HepG2 (cell line): ENCODE results near the gene UBL7. TPM values are rescaled to one million over a fixed set of nuclear protein-coding genes. Genes with fewer than 3 reads are reported as not detected.
A peak's percentile ranks its signal among the peaks of the same experiment; 100 is the strongest.

Source experiments
- AFF4 ChIP-seq: sonication (generic); formaldehyde crosslinking; IDR thresholded peaks from 2 replicates; pipeline ENCODE4 v1.4.0; 2020; ENCODE audit warnings: missing genetic modification reagents
- CCDC6 ChIP-seq: sonication (generic); formaldehyde crosslinking; IDR thresholded peaks from 2 replicates; pipeline ENCODE4 v1.8.1; 2022; ENCODE audit warnings: mild to moderate bottlenecking, missing genetic modification reagents, moderate library complexity
- ETV5 ChIP-seq: IDR thresholded peaks from 2 replicates; pipeline ENCODE4 v1.6.1; 2018; ENCODE audit warnings: missing biosample characterization, missing genetic modification reagents, inconsistent platforms, borderline replicate concordance
- FOXP1 ChIP-seq, 2 experiments: fragments of 450-650 bp in 1 of 2; IDR thresholded peaks; 2 replicates each; pipeline ENCODE4 v1.6.1; 2017 to 2018; ENCODE audit warnings: antibody characterized with exemption in 1 of 2
- MIER3 ChIP-seq: IDR thresholded peaks from 2 replicates; pipeline ENCODE4 v1.6.1; 2016; ENCODE audit warnings: missing compliant biosample characterization, borderline replicate concordance
- RCOR2 ChIP-seq: IDR thresholded peaks from 2 replicates; pipeline ENCODE4 v1.6.1; 2016; ENCODE audit warnings: missing biosample characterization, missing genetic modification reagents
- ZBED4 ChIP-seq: sonication (generic); formaldehyde crosslinking; IDR thresholded peaks from 2 replicates; pipeline ENCODE4 v1.4.0; 2020; ENCODE audit warnings: missing genetic modification reagents, borderline replicate concordance
- ZBTB40 ChIP-seq, 2 experiments: fragments of 450-650 bp in 1 of 2; sonication (generic) in 1 of 2; formaldehyde crosslinking in 1 of 2; IDR thresholded peaks; 2 replicates each; pipeline versions ENCODE4 v1.6.1 to v1.8.0; 2016 to 2022; ENCODE audit warnings: antibody characterized with exemption in 1 of 2, mild to moderate bottlenecking in 1 of 2, missing genetic modification reagents in 1 of 2
- ZNF768 ChIP-seq: sonication (generic); formaldehyde crosslinking; IDR thresholded peaks from 2 replicates; pipeline ENCODE4 v1.4.0; 2020; ENCODE audit warnings: missing genetic modification reagents
- polyA plus RNA-seq, 8 experiments: library from polyadenylated mRNA; depleted of rRNA in 3 of 8; stranded (reverse) in 7 of 8; unstranded in 1 of 8; fragments of >200 nt; fragmentation: Illumina TruSeq in 4 of 8; extraction: Trizol in 4 of 8; gene quantifications; 2 replicates each; pipeline versions ENCODE4 v1.2.1 to v1.2.3, GENCODE V29; 2011 to 2016; ENCODE audit warnings: low read depth in 4 of 8, missing spikeins in 1 of 8, mixed read lengths in 1 of 8; ENCODE audit not compliant: insufficient read depth in 1 of 8
- total RNA-seq, 5 experiments: library from RNA; depleted of rRNA; stranded (reverse); fragments of >200 nt; fragmentation: Illumina TruSeq; extraction: Trizol; gene quantifications; 2 replicates each; pipeline ENCODE4 v1.2.3, GENCODE V29; 2016; ENCODE audit warnings: low read depth in 1 of 5

The UBL7 gene
- total and polyA plus RNA-seq, 2 of the 13 experiments (the other 11 are each of a cell fraction or from before 2014, with no cell fraction given) = 55.0 to 63.5 TPM

GRCh38 chr15:74421302-74422245 is 39.4 kb downstream of the UBL7 start (continued):
- TF ChIP-seq AFF4 (CRISPR knock-in tag) (no peak), MIER3 (no peak; the same call in 1 of the 2 replicates), RCOR2 (CRISPR knock-in tag) (peak; percentile 72; the same call in 1 of the 2 replicates), ZBED4 (CRISPR knock-in tag) (no peak; the same call in 1 of the 2 replicates), ZBTB40 (IDR thresholded peaks at IDR 0.05) (no peak), ZBTB40 (CRISPR knock-in tag; IDR thresholded peaks at IDR 0.05) (no peak), FOXP1 (IDR thresholded peaks at IDR 0.05) (no peak), FOXP1 (CRISPR knock-in tag; IDR thresholded peaks at IDR 0.05) (no peak), ETV5 (0 out of 2 replicates have a peak, but pooled peaks have one; percentile 23), CCDC6 (CRISPR knock-in tag) (no peak), ZNF768 (CRISPR knock-in tag) (no peak)
